GM23338 (cell line): ENCODE measurements around the gene FBLN1. TPM values are rescaled to one million over a fixed set of nuclear protein-coding genes. Genes with fewer than 3 reads are reported as not detected.

Experiments used
- ATAC-seq: fragments of 200-7000 bp; cut with Tn5 transposase; 3 replicates; pipeline ENCODE4 v1.9.1; 2020
- DNase-seq: peaks from one replicate; pipeline ENCODE4 v3.0.0-alpha.2; 2015; ENCODE audit warnings: low spot score
- H2AFZ ChIP-seq: fragments of 200-600 bp; sonication (generic); 2 replicates; pipeline ENCODE4 v1.8.0; 2016; ENCODE audit warnings: antibody characterized with exemption, mild to moderate bottlenecking, moderate library complexity
- H3F3A ChIP-seq: fragments of 200-600 bp; sonication (generic); replicated peaks from 2 replicates; pipeline ENCODE4 v1.8.0; 2017; ENCODE audit warnings: antibody characterized with exemption, mixed run types, low read depth
- H3K27ac ChIP-seq: fragments of 200-600 bp; sonication (generic); 2 replicates; pipeline ENCODE4 v1.6.1; 2016; ENCODE audit warnings: low read depth
- H3K27me3 ChIP-seq: fragments of 200-600 bp; sonication (generic); 2 replicates; pipeline ENCODE4 v1.8.0; 2016; ENCODE audit warnings: mild to moderate bottlenecking, mixed run types, moderate library complexity; ENCODE audit not compliant: insufficient read depth
- H3K36me3 ChIP-seq: fragments of 200-600 bp; sonication (generic); 2 replicates; pipeline ENCODE4 v1.8.0; 2016; ENCODE audit warnings: mild to moderate bottlenecking; ENCODE audit not compliant: insufficient read depth
- H3K4me1 ChIP-seq: fragments of 200-600 bp; sonication (generic); 2 replicates; pipeline ENCODE4 v1.8.0; 2016; ENCODE audit warnings: mild to moderate bottlenecking, moderate library complexity; ENCODE audit not compliant: insufficient read depth
- H3K4me2 ChIP-seq: fragments of 200-600 bp; sonication (generic); 2 replicates; pipeline ENCODE4 v1.7.1; 2017; ENCODE audit warnings: mixed run types
- H3K4me3 ChIP-seq: fragments of 200-600 bp; sonication (generic); 2 replicates; pipeline ENCODE4 v1.6.1; 2016; ENCODE audit warnings: mixed run types
- H3K79me2 ChIP-seq: fragments of 200-600 bp; sonication (generic); replicated peaks from 2 replicates; pipeline ENCODE4 v1.8.0; 2017; ENCODE audit warnings: mild to moderate bottlenecking; ENCODE audit not compliant: insufficient read depth
- H3K9me2 ChIP-seq: fragments of 200-600 bp; sonication (generic); 2 replicates; pipeline ENCODE4 v1.8.0; 2017; ENCODE audit not compliant: insufficient read depth
- H4K20me1 ChIP-seq: fragments of 200-600 bp; sonication (generic); replicated peaks from 2 replicates; pipeline ENCODE4 v1.8.0; 2017; ENCODE audit warnings: mild to moderate bottlenecking; ENCODE audit not compliant: insufficient read depth
- H3K27ac Mint-ChIP-seq: 2 replicates; pipeline ENCODE4 v1.8.0; 2020; ENCODE audit warnings: inconsistent platforms, mild to moderate bottlenecking, moderate library complexity, mixed read lengths
- H3K27me3 Mint-ChIP-seq: 3 replicates; pipeline ENCODE4 v1.8.0; 2022; ENCODE audit warnings: low read depth, mild to moderate bottlenecking, moderate library complexity, mixed read lengths, inconsistent platforms; ENCODE audit not compliant: insufficient read depth, poor library complexity
- H3K36me3 Mint-ChIP-seq: 3 replicates; pipeline ENCODE4 v1.8.0; 2021; ENCODE audit warnings: low read depth, mild to moderate bottlenecking, inconsistent platforms, moderate library complexity, mixed read lengths
- H3K4me1 Mint-ChIP-seq: 3 replicates; pipeline ENCODE4 v1.8.0; 2020; ENCODE audit warnings: mild to moderate bottlenecking, inconsistent platforms, mixed read lengths
- H3K4me3 Mint-ChIP-seq: 3 replicates; pipeline ENCODE4 v1.8.0; 2021; ENCODE audit warnings: moderate library complexity, mild to moderate bottlenecking, inconsistent platforms, mixed read lengths
- H3K9me3 Mint-ChIP-seq: 3 replicates; pipeline ENCODE4 v1.8.0; 2020; ENCODE audit warnings: moderate library complexity, mild to moderate bottlenecking, inconsistent platforms, mixed read lengths
- CREB1 ChIP-seq: fragments of 250-450 bp; sonication (Bioruptor Pico); IDR thresholded peaks from 2 replicates; pipeline ENCODE4 v1.5.0; 2020; ENCODE audit warnings: low read depth, mild to moderate bottlenecking, moderate library complexity
- EZH2 ChIP-seq: fragments of 200-600 bp; sonication (generic); IDR thresholded peaks from one replicate; pipeline ENCODE4 v1.8.0; 2017; ENCODE audit warnings: antibody characterized with exemption, mild to moderate bottlenecking, low read depth; ENCODE audit not compliant: unreplicated experiment
- EZH2phosphoT487 ChIP-seq: fragments of 200-600 bp; sonication (generic); IDR thresholded peaks from one replicate; pipeline ENCODE4 v1.8.1; 2018; ENCODE audit warnings: antibody characterized with exemption; ENCODE audit not compliant: unreplicated experiment
- JUNB ChIP-seq: IDR thresholded peaks from one replicate; pipeline ENCODE4 v1.6.1; 2016; ENCODE audit warnings: antibody characterized with exemption; ENCODE audit not compliant: unreplicated experiment
- NANOG ChIP-seq: IDR thresholded peaks from 2 replicates; pipeline ENCODE4 v1.6.1; 2016; ENCODE audit warnings: antibody characterized with exemption, borderline replicate concordance
- STAT1 ChIP-seq: IDR thresholded peaks from one replicate; pipeline ENCODE4 v1.6.1; 2016; ENCODE audit warnings: antibody characterized with exemption; ENCODE audit not compliant: unreplicated experiment
- ZNF114 ChIP-seq: fragments of 250-450 bp; sonication (Bioruptor Pico); IDR thresholded peaks from 2 replicates; pipeline ENCODE4 v1.5.0; 2020; ENCODE audit warnings: mild to moderate bottlenecking, moderate library complexity
- polyA plus RNA-seq: library from polyadenylated mRNA; unstranded; fragments of >200 nt; fragmentation: Nextera tagmentation; extraction: Ambion mirVana; gene quantifications from 2 replicates; pipeline ENCODE4 v1.2.1, GENCODE V29; 2016
- total RNA-seq: library from RNA; depleted of rRNA; stranded (reverse); fragments of >200 nt; shearing (Covaris generic); gene quantifications from 2 replicates; pipeline ENCODE4 v1.2.3, GENCODE V29; 2014
- TF ChIP-seq, protein P1 (sequence below): fragments of 250-450 bp; sonication (Bioruptor Pico); IDR thresholded peaks from 2 replicates; pipeline ENCODE4 v1.5.0; 2020; ENCODE audit warnings: mild to moderate bottlenecking, moderate library complexity
- TF ChIP-seq, protein P2 (sequence below), 2 experiments: fragments of 200-600 bp in 1 of 2; sonication (generic) in 1 of 2; conservative IDR thresholded peaks; 2 replicates each; pipeline versions ENCODE4 v1.5.1 to v1.6.1; 2016 to 2017; ENCODE audit warnings: antibody characterized with exemption in 2 of 2, low read depth in 2 of 2, mild to moderate bottlenecking in 2 of 2, moderate library complexity in 1 of 2
- TF ChIP-seq, protein P3 (sequence below): IDR thresholded peaks from one replicate; pipeline ENCODE4 v1.6.1; 2018; ENCODE audit warnings: antibody characterized with exemption; ENCODE audit not compliant: unreplicated experiment
- TF ChIP-seq, protein P4 (sequence below): IDR thresholded peaks from 2 replicates; pipeline ENCODE4 v1.6.1; 2016; ENCODE audit warnings: antibody characterized with exemption

FBLN1 gene
- total and polyA plus RNA-seq, 2 experiments from 2014 or later, result 90.1 to 137 TPM

DNA sequence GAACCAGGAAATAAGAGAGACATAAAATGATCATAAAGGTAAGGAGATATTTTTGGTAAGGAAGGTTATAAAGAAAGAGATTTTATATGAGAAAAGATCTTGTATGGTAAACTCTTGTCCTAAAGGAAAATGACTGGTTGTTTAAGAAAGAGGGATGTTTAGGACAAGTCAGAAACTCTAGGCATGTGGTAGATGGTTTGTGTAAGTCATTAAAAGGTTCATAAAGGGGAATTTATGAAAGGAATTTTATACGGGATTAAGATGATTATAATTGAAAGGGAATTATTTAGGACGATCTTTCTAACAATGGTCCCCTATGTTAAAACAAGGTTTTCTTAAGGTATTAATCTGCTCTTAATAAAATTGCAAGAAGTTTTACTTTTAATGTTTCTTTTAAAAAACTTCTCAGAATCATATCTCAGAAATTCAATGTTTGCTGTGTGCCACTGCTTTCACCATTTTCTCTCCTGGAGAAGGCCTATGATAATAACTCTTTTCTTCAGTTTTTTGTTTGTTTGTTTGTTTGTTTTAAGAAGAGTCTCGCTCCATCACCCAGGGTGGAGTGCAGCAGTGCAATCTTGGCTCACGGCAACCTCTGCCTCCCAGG lies 13.8 kb upstream of the FBLN1 start:
- DNase-seq, result no peak
- TF ChIP-seq, protein P1, sequence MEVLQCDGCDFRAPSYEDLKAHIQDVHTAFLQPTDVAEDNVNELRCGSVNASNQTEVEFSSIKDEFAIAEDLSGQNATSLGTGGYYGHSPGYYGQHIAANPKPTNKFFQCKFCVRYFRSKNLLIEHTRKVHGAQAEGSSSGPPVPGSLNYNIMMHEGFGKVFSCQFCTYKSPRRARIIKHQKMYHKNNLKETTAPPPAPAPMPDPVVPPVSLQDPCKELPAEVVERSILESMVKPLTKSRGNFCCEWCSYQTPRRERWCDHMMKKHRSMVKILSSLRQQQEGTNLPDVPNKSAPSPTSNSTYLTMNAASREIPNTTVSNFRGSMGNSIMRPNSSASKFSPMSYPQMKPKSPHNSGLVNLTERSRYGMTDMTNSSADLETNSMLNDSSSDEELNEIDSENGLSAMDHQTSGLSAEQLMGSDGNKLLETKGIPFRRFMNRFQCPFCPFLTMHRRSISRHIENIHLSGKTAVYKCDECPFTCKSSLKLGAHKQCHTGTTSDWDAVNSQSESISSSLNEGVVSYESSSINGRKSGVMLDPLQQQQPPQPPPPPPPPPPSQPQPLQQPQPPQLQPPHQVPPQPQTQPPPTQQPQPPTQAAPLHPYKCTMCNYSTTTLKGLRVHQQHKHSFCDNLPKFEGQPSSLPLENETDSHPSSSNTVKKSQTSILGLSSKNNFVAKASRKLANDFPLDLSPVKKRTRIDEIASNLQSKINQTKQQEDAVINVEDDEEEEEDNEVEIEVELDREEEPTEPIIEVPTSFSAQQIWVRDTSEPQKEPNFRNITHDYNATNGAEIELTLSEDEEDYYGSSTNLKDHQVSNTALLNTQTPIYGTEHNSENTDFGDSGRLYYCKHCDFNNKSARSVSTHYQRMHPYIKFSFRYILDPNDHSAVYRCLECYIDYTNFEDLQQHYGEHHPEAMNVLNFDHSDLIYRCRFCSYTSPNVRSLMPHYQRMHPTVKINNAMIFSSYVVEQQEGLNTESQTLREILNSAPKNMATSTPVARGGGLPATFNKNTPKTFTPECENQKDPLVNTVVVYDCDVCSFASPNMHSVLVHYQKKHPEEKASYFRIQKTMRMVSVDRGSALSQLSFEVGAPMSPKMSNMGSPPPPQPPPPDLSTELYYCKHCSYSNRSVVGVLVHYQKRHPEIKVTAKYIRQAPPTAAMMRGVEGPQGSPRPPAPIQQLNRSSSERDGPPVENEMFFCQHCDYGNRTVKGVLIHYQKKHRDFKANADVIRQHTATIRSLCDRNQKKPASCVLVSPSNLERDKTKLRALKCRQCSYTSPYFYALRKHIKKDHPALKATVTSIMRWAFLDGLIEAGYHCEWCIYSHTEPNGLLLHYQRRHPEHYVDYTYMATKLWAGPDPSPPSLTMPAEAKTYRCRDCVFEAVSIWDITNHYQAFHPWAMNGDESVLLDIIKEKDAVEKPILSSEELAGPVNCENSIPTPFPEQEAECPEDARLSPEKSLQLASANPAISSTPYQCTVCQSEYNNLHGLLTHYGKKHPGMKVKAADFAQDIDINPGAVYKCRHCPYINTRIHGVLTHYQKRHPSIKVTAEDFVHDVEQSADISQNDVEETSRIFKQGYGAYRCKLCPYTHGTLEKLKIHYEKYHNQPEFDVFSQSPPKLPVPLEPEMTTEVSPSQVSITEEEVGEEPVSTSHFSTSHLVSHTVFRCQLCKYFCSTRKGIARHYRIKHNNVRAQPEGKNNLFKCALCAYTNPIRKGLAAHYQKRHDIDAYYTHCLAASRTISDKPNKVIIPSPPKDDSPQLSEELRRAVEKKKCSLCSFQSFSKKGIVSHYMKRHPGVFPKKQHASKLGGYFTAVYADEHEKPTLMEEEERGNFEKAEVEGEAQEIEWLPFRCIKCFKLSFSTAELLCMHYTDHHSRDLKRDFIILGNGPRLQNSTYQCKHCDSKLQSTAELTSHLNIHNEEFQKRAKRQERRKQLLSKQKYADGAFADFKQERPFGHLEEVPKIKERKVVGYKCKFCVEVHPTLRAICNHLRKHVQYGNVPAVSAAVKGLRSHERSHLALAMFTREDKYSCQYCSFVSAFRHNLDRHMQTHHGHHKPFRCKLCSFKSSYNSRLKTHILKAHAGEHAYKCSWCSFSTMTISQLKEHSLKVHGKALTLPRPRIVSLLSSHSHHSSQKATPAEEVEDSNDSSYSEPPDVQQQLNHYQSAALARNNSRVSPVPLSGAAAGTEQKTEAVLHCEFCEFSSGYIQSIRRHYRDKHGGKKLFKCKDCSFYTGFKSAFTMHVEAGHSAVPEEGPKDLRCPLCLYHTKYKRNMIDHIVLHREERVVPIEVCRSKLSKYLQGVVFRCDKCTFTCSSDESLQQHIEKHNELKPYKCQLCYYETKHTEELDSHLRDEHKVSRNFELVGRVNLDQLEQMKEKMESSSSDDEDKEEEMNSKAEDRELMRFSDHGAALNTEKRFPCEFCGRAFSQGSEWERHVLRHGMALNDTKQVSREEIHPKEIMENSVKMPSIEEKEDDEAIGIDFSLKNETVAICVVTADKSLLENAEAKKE (CRISPR knock-in tag), result no peak
- TF ChIP-seq, protein P2, sequence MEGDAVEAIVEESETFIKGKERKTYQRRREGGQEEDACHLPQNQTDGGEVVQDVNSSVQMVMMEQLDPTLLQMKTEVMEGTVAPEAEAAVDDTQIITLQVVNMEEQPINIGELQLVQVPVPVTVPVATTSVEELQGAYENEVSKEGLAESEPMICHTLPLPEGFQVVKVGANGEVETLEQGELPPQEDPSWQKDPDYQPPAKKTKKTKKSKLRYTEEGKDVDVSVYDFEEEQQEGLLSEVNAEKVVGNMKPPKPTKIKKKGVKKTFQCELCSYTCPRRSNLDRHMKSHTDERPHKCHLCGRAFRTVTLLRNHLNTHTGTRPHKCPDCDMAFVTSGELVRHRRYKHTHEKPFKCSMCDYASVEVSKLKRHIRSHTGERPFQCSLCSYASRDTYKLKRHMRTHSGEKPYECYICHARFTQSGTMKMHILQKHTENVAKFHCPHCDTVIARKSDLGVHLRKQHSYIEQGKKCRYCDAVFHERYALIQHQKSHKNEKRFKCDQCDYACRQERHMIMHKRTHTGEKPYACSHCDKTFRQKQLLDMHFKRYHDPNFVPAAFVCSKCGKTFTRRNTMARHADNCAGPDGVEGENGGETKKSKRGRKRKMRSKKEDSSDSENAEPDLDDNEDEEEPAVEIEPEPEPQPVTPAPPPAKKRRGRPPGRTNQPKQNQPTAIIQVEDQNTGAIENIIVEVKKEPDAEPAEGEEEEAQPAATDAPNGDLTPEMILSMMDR (conservative IDR thresholded peaks at IDR 0.05; ENCODE audit: low read depth in 2 of 2), result no peak
- TF ChIP-seq CREB1 (CRISPR knock-in tag), result no peak
- no peak for TF ChIP-seq EZH2phosphoT487
- TF ChIP-seq, protein P3, sequence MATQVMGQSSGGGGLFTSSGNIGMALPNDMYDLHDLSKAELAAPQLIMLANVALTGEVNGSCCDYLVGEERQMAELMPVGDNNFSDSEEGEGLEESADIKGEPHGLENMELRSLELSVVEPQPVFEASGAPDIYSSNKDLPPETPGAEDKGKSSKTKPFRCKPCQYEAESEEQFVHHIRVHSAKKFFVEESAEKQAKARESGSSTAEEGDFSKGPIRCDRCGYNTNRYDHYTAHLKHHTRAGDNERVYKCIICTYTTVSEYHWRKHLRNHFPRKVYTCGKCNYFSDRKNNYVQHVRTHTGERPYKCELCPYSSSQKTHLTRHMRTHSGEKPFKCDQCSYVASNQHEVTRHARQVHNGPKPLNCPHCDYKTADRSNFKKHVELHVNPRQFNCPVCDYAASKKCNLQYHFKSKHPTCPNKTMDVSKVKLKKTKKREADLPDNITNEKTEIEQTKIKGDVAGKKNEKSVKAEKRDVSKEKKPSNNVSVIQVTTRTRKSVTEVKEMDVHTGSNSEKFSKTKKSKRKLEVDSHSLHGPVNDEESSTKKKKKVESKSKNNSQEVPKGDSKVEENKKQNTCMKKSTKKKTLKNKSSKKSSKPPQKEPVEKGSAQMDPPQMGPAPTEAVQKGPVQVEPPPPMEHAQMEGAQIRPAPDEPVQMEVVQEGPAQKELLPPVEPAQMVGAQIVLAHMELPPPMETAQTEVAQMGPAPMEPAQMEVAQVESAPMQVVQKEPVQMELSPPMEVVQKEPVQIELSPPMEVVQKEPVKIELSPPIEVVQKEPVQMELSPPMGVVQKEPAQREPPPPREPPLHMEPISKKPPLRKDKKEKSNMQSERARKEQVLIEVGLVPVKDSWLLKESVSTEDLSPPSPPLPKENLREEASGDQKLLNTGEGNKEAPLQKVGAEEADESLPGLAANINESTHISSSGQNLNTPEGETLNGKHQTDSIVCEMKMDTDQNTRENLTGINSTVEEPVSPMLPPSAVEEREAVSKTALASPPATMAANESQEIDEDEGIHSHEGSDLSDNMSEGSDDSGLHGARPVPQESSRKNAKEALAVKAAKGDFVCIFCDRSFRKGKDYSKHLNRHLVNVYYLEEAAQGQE, result no peak
- TF ChIP-seq EZH2, result no peak
- no peak for TF ChIP-seq ZNF114 (CRISPR knock-in tag)
- TF ChIP-seq NANOG, result no peak
- TF ChIP-seq, protein P4, sequence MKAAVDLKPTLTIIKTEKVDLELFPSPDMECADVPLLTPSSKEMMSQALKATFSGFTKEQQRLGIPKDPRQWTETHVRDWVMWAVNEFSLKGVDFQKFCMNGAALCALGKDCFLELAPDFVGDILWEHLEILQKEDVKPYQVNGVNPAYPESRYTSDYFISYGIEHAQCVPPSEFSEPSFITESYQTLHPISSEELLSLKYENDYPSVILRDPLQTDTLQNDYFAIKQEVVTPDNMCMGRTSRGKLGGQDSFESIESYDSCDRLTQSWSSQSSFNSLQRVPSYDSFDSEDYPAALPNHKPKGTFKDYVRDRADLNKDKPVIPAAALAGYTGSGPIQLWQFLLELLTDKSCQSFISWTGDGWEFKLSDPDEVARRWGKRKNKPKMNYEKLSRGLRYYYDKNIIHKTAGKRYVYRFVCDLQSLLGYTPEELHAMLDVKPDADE, result no peak
- TF ChIP-seq JUNB, result no peak
- TF ChIP-seq STAT1, result no peak
- Histone ChIP-seq H2AFZ (no peak overlapping the region), H3K27ac (no peak overlapping the region), H3K36me3 (peaks cover 10% of the 10 kb centered on the region; the same call in 1 of the 2 replicates), H3K4me1 (no peaks in the 10 kb centered on the region; the same call in 1 of the 2 replicates), H3K4me2 (no peak overlapping the region), H3K9me2 (no peaks in the 10 kb centered on the region), H3K4me3 (no peak overlapping the region), H3K27me3 (no peaks in the 10 kb centered on the region), H3F3A (no peaks in the 10 kb centered on the region), H4K20me1 (no peaks in the 10 kb centered on the region), H3K79me2 (no peaks in the 10 kb centered on the region)
- H3K4me1 Mint-ChIP-seq, result peaks cover 2% of the 10 kb centered on the region
- H3K9me3 Mint-ChIP-seq, result peaks cover 67% of the 10 kb centered on the region
- no peak overlapping the region for H3K4me3 Mint-ChIP-seq
- no peak for ATAC-seq
- H3K27me3 Mint-ChIP-seq, result peaks cover 9% of the 10 kb centered on the region
- H3K27ac Mint-ChIP-seq, result no peak overlapping the region
- H3K36me3 Mint-ChIP-seq, result peaks cover 29% of the 10 kb centered on the region
